T-helper 1 cell (primary cell): ENCODE data around the gene FOXJ2.
"Not testable (repeated sequence)": the region's sequence is repeated elsewhere in the genome, so short reads cannot be mapped to it uniquely, and the experiment has no call there.

Source experiments
- DNase-seq, 5 donors: peaks; one replicate each; pipeline ENCODE4 v3.0.0-alpha.2; 2012 to 2020

The FOXJ2 gene

GRCh38 chr12:8069582-8069981 is 37.1 kb downstream of the FOXJ2 start:
- no peak for DNase-seq

- not testable (repeated sequence) for DNase-seq
These were observed 39.3 kb downstream of the FOXJ2 start for GRCh38 chr12:8071820-8072219.

- DNase-seq: no peak
These were observed 43.4 kb downstream of the FOXJ2 start for GRCh38 chr12:8075935-8076334.

GRCh38 chr12:8076366-8076765 is 43.9 kb downstream of the FOXJ2 start:
- no peak for DNase-seq

GRCh38 chr12:8077207-8077606 is 44.7 kb downstream of the FOXJ2 start:
- no peak for DNase-seq

- DNase-seq: peak; percentile 41 to 63 (median 55)
These were observed 45.9 kb downstream of the FOXJ2 start for GRCh38 chr12:8078398-8078797.

- no peak for DNase-seq
These were observed 46.4 kb downstream of the FOXJ2 start for GRCh38 chr12:8078916-8079315.

- DNase-seq: no peak
These were observed 47.6 kb downstream of the FOXJ2 start for GRCh38 chr12:8080120-8080519.

GRCh38 chr12:8081251-8081920 is 48.9 kb downstream of the FOXJ2 start:
- DNase-seq: peak in 2 of 5 donors; percentile 16 to 29

GRCh38 chr12:8082808-8083100 is 50.2 kb downstream of the FOXJ2 start:
- no peak for DNase-seq

GRCh38 chr12:8084351-8084750 is 51.8 kb downstream of the FOXJ2 start:
- DNase-seq: peak in 1 of 5 donors; percentile 5

- peak in 1 of 5 donors; percentile 15 for DNase-seq
These were observed 55.1 kb downstream of the FOXJ2 start for GRCh38 chr12:8087666-8088065.

GRCh38 chr12:8088574-8088973 is 56.1 kb downstream of the FOXJ2 start:
- DNase-seq: peak in 4 of 5 donors; percentile 13 to 62 (median 28)

GRCh38 chr12:8089277-8089676 is 56.8 kb downstream of the FOXJ2 start:
- DNase-seq: not testable (repeated sequence)

GRCh38 chr12:8089716-8090115 is 57.2 kb downstream of the FOXJ2 start:
- no peak for DNase-seq

GRCh38 chr12:8093291-8093690 is 60.8 kb downstream of the FOXJ2 start:
- no peak for DNase-seq

- DNase-seq: no peak
These were observed 63.9 kb downstream of the FOXJ2 start for GRCh38 chr12:8096281-8096915.

GRCh38 chr12:8099235-8099634 is 66.7 kb downstream of the FOXJ2 start:
- no peak for DNase-seq
